Smooth muscle cell of the brain vasculature (primary cell): ENCODE measurements around the gene IGF1R.

Experiments
- DNase-seq: peaks from one replicate; pipeline ENCODE4 v3.0.0-alpha.2; 2012; ENCODE audit warnings: low read depth, low spot score

IGF1R gene

GRCh38 chr15:98796685-98797357, 148.5 kb downstream of the IGF1R start:
- no peak for DNase-seq

DNA sequence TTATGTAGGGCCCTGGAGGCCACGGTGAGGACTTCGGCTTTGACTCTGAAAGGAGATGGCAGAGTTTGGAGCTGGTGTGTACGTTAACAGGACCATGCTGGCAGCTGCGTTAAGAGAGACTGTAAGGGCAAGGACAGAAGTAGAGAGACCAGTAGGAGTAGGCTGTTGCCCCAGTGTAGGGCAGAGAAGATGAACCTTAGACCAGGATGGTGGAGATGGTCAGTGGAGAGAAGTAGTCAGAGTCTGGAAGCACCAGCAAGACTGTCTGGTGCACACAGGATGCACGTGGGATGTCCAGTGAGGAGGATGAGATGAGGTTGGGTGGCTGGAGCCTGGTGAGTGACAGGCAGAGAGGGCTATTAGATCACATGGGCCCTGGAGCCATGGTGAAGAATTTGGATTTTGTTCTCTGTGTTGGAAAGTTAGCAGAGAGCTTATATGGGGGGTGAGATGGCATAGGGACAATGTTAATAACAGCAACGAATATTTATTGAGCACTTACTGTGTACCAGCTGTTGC, 150.1 kb downstream of the IGF1R start:
- no peak for DNase-seq

DNA sequence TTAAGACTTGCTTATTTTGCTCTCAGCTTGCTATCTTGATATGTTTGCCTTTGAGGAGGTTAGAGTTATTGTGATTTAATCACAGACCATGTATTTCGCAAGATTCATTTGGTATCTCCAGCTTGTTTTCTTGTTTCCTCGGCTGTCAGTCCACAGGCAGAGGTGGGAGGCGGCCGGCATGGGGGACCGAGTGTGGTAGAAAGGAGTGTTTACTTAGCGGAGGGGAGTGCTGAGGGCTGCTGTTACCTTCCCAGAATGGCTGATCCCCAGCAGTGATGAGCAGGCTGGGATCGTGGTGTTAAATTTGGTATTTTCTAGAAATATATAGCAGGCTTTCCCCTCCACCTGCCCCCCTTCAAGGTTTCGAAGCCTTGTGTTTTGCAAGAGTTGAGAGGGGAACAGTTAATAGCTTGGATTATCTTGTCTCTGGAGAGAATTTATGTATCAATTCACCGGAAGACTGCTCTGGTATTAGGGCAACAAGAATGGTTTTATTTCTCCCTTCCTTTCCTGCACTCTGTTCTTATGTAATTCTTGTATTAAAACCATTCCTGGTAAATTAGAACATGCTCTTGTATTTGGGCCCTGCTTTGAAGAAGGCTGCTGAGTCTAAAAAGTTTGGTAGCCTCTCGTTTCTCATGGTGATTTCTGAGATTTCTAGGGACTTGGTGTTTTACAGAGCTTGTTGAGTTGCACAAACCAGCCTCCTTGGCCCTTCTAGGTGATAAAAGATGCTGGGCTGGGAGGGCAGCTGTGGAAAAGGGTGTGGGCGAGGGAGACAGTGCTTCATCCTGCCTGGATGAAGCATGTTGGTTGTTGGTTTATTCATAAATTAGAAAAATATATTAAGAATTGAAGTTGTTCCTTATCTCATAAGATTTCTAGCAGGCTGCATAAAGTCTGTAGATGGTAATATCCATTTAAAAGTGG, 151.4 kb downstream of the IGF1R start:
- no peak for DNase-seq

GRCh38 chr15:98800437-98801233, 152.3 kb downstream of the IGF1R start:
- DNase-seq: peak; percentile 79

DNA sequence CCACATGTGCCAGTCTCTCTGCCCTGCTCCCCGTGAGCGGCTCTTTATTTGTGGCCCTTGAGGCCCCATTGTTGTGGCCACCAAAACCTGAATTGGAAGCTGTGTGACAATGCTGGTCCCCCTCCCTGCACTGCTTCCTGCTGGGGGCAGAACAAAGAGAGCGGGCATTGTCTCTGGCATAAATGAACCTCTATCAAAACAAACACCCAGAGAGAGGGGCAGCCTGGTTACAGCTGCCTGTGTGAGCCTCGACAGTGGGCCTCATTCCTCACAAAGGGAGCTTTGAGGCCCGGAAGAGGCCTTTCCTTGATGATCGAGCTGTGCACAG, 152.9 kb downstream of the IGF1R start:
- no peak for DNase-seq

GRCh38 chr15:98802187-98802586, 153.8 kb downstream of the IGF1R start:
- DNase-seq: no peak

GRCh38 chr15:98803228-98804056, 155.1 kb downstream of the IGF1R start:
- no peak for DNase-seq

GRCh38 chr15:98804057-98804380, 155.7 kb downstream of the IGF1R start:
- no peak for DNase-seq

- no peak for DNase-seq
Measured at GRCh38 chr15:98805434-98806274, 157.3 kb downstream of the IGF1R start.

GRCh38 chr15:98806275-98806895, 158.0 kb downstream of the IGF1R start:
- DNase-seq: no peak

DNA sequence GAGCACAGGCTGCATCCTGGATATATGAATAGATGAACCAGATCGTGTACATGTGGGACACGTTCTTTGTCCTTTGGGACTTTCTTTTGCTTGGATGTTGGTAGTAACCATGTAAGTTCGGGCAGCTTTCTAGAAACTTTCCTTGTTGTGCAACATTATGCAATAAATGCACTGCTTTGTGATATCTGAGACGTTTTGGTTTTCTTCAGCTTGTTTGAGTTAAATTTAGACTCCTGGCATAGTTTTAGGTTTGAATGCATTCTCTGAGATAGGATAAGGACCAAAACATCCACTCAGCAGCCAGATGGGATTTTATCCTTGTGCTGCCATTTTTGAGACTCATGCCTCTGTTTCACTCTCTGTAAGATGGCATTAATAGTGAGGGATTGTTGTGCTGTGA, 158.9 kb downstream of the IGF1R start:
- no peak for DNase-seq

- no peak for DNase-seq
Measured at GRCh38 chr15:98809273-98809672, 160.9 kb downstream of the IGF1R start.

- DNase-seq: no peak
Measured at GRCh38 chr15:98812716-98813446, 164.5 kb downstream of the IGF1R start.

DNA sequence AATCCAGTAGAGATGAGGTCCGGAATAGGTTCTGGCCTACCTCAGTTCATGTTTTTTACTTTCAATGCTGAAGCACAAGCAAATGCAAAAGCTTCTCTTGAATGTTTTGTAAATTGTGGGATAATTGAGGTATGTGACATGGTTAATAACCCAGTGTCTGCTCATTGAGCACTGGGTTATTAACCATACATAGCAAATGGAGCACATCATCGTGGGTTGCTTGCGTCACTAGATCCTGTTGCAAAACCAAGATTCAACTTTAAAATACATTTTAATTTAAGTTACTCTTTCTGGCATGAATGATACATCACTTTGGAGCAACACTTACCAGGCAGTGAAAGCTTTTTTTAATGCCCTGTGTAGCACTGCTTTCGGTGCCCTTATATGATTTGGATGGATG, 165.6 kb downstream of the IGF1R start:
- DNase-seq: no peak

DNA sequence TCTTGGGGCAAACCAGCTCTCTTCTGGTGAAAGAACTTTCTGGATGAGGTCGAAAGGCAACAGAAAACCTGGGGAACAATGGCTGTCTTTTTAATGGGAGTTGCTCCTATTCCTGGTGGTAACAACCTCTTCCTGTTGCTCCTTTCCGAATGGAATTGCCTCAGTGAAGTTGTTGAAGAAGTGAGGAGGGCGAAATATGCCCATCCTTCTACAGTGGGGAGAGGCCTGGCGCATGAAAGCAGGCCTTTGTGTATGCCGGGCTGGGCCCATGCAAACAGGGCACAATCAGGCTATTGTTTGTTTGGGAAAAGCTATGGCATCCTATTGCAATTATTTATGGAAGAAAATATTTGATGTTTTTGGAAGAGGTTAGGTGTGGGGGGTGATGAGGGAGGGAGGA, 166.9 kb downstream of the IGF1R start:
- DNase-seq: no peak

- DNase-seq: no peak
Measured at GRCh38 chr15:98817745-98818144, 169.4 kb downstream of the IGF1R start.

GRCh38 chr15:98823012-98823458, 174.7 kb downstream of the IGF1R start:
- peak; percentile 43 for DNase-seq

- DNase-seq: no peak
Measured at GRCh38 chr15:98823616-98824015, 175.3 kb downstream of the IGF1R start.

DNA sequence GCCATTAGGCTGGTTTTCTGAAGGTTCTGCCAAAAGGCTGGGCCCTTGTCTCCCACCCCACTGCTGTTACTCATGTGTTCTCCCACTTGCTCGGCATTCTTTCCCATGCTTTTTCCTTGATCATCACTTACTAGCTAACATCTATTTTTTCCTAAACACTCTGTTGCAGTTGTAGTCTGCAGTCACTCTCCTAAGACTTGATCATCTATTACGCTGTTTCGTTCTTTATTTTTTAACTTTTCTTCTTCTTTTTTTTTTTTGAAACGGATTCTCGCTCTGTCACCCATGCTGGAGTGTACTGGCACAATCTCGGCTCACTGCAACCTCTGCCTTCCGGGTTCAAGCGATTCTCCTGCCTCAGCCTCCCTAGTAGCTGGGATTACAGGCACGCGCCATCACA, 176.3 kb downstream of the IGF1R start:
- DNase-seq: no peak
